Stimulated activated CD4-positive, alpha-beta T cell treated with anti-CD3 and anti-CD28 coated beads, Interleukin-4, amount 100 ng/mL, for 4 hours (primary cell): ENCODE results near the gene RAB3GAP2.
"Not testable (repeated sequence)": the region's sequence is repeated elsewhere in the genome, so short reads cannot be mapped to it uniquely, and the experiment has no call there.

Source experiments
- DNase-seq, 2 experiments: peaks; one replicate each; pipeline ENCODE4 v3.0.0-alpha.2; 2020

Gene RAB3GAP2

GRCh38 chr1:220198186-220199005 is 73.9 kb downstream of the RAB3GAP2 start:
- no peak for DNase-seq

- no peak for DNase-seq
Observed at GRCh38 chr1:220195701-220196100, 76.6 kb downstream of the RAB3GAP2 start.

GRCh38 chr1:220189750-220190347 is 82.4 kb downstream of the RAB3GAP2 start:
- no peak for DNase-seq

GRCh38 chr1:220188538-220188937 is 83.7 kb downstream of the RAB3GAP2 start:
- no peak for DNase-seq

- no peak for DNase-seq
Observed at GRCh38 chr1:220186752-220187151, 85.5 kb downstream of the RAB3GAP2 start.

- no peak for DNase-seq
Observed at GRCh38 chr1:220184506-220184905, 87.7 kb downstream of the RAB3GAP2 start.

GRCh38 chr1:220182656-220183055 is 89.6 kb downstream of the RAB3GAP2 start:
- no peak for DNase-seq

GRCh38 chr1:220182111-220182510 is 90.1 kb downstream of the RAB3GAP2 start:
- no peak for DNase-seq

- DNase-seq: no peak
Observed at GRCh38 chr1:220176540-220176939, 95.7 kb downstream of the RAB3GAP2 start.

- no peak for DNase-seq
Observed at GRCh38 chr1:220170836-220171526, 101.3 kb downstream of the RAB3GAP2 start.

GRCh38 chr1:220169887-220170286 is 102.4 kb downstream of the RAB3GAP2 start:
- DNase-seq: not testable (repeated sequence)

- DNase-seq: no peak
Observed at GRCh38 chr1:220166853-220167252, 105.4 kb downstream of the RAB3GAP2 start.

GRCh38 chr1:220164517-220164916 is 107.7 kb downstream of the RAB3GAP2 start:
- no peak for DNase-seq

GRCh38 chr1:220164116-220164515 is 108.1 kb downstream of the RAB3GAP2 start:
- no peak for DNase-seq

- DNase-seq: no peak
Observed at GRCh38 chr1:220160027-220160426, 112.2 kb downstream of the RAB3GAP2 start.

GRCh38 chr1:220159041-220159440 is 113.2 kb downstream of the RAB3GAP2 start:
- DNase-seq: no peak

GRCh38 chr1:220158530-220158929 is 113.7 kb downstream of the RAB3GAP2 start:
- not testable (repeated sequence) for DNase-seq

- no peak for DNase-seq
Observed at GRCh38 chr1:220157738-220158137, 114.5 kb downstream of the RAB3GAP2 start.

GRCh38 chr1:220156620-220157146 is 115.6 kb downstream of the RAB3GAP2 start:
- DNase-seq: no peak

- no peak for DNase-seq
Observed at GRCh38 chr1:220153147-220153546, 119.1 kb downstream of the RAB3GAP2 start.

GRCh38 chr1:220151454-220151853 is 120.8 kb downstream of the RAB3GAP2 start:
- DNase-seq: no peak

- DNase-seq: no peak
Observed at GRCh38 chr1:220149742-220150141, 122.5 kb downstream of the RAB3GAP2 start.

- no peak for DNase-seq
Observed at GRCh38 chr1:220144051-220144450, 128.2 kb downstream of the RAB3GAP2 start.

- DNase-seq: no peak
Observed at GRCh38 chr1:220139966-220140365, 132.3 kb downstream of the RAB3GAP2 start.
